Mesendoderm (in vitro differentiated cells): ENCODE results near the gene SPRED2.

Experiments
- DNase-seq: peaks from one replicate; pipeline ENCODE4 v3.0.0; 2013
- H2AK5ac ChIP-seq: 2 replicates; pipeline ENCODE4 v1.6.1; 2013; ENCODE audit warnings: low read length, inconsistent platforms
- H2BK120ac ChIP-seq: 2 replicates; pipeline ENCODE4 v1.6.1; 2013; ENCODE audit warnings: low read depth, mild to moderate bottlenecking, low read length, moderate library complexity, mixed read lengths
- H2BK15ac ChIP-seq: replicated peaks from 2 replicates; pipeline ENCODE4 v1.6.1; 2013; ENCODE audit warnings: low read depth, mild to moderate bottlenecking, moderate library complexity
- H2BK5ac ChIP-seq: 2 replicates; pipeline ENCODE4 v1.6.1; 2013; ENCODE audit warnings: low read length, inconsistent platforms
- H3K18ac ChIP-seq: 2 replicates; pipeline ENCODE4 v1.6.1; 2013; ENCODE audit warnings: mild to moderate bottlenecking, low read length, mixed read lengths
- H3K23ac ChIP-seq: one replicate; pipeline ENCODE4 v1.6.1; 2013; ENCODE audit warnings: low read length
- H3K27ac ChIP-seq: 2 replicates; pipeline ENCODE4 v1.5.1; 2013; ENCODE audit warnings: low read depth, mild to moderate bottlenecking, inconsistent platforms, low read length, moderate library complexity
- H3K27me3 ChIP-seq: 2 replicates; pipeline ENCODE4 v1.6.1; 2013; ENCODE audit warnings: low read length, control low read depth, mild to moderate bottlenecking, inconsistent platforms; ENCODE audit not compliant: insufficient read depth, poor library complexity
- H3K36me3 ChIP-seq: 2 replicates; pipeline ENCODE4 v1.6.1; 2013; ENCODE audit warnings: low read length, inconsistent platforms; ENCODE audit not compliant: control insufficient read depth, insufficient read depth
- H3K4ac ChIP-seq: one replicate; pipeline ENCODE4 v1.6.1; 2013; ENCODE audit warnings: low read depth, mild to moderate bottlenecking, low read length, moderate library complexity
- H3K4me1 ChIP-seq: 2 replicates; pipeline ENCODE4 v1.6.1; 2013; ENCODE audit warnings: low read depth, low read length, inconsistent platforms; ENCODE audit not compliant: control insufficient read depth
- H3K4me2 ChIP-seq: 2 replicates; pipeline ENCODE4 v1.6.1; 2013; ENCODE audit warnings: low read length
- H3K4me3 ChIP-seq: 2 replicates; pipeline ENCODE4 v1.5.1; 2013; ENCODE audit warnings: mild to moderate bottlenecking, low read length
- H3K56ac ChIP-seq: one replicate; pipeline ENCODE4 v1.6.1; 2013; ENCODE audit warnings: low read length
- H3K79me1 ChIP-seq: 2 replicates; pipeline ENCODE4 v1.6.1; 2013; ENCODE audit warnings: low read length, inconsistent platforms
- H3K79me2 ChIP-seq: 2 replicates; pipeline ENCODE4 v1.6.1; 2013; ENCODE audit warnings: mild to moderate bottlenecking, low read length; ENCODE audit not compliant: control insufficient read depth, insufficient read depth
- H3K9ac ChIP-seq: 2 replicates; pipeline ENCODE4 v1.6.1; 2013; ENCODE audit warnings: low read length, inconsistent platforms
- H4K5ac ChIP-seq: one replicate; pipeline ENCODE4 v1.6.1; 2013; ENCODE audit warnings: low read length
- H4K8ac ChIP-seq: one replicate; pipeline ENCODE4 v1.6.1; 2013; ENCODE audit warnings: low read depth, mild to moderate bottlenecking, control low read depth, low read length, moderate library complexity
- WGBS: extraction: QIAGEN DNeasy Blood & Tissue Kit; methylation state at CpG from one replicate; pipeline ENCODE4 v1.1.7; 2013; ENCODE audit warnings: low lambda C conversion rate, missing lambda C conversion rate; ENCODE audit not compliant: insufficient coverage; ENCODE audit errors: extremely low coverage; 5-methylcytosine and 5-hydroxymethylcytosine counted together

SPRED2 gene

DNA sequence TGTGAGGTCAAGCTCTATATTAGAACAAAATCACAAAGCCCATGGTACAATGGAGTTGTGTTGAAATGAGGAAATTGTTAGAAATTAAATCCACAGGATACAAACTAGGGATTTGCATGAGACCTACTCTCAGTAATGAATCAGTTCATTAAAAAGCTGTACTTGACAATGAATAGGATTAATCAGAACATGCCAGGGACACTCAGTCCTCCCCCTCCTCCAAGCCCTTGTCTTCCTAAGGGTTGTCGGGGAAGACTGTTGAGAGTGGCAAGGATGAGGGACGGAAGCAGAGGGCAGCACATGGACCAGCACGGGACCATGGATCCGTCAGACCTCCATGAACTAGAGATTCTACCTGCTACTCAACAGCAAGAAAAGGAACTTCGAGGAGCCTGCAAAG lies 39.8 kb downstream of the SPRED2 start:
- no peak for DNase-seq
- no peak overlapping the region for H3K9ac ChIP-seq
- peaks cover 20% of the 10 kb centered on the region for H3K79me1 ChIP-seq
- H3K4me2 ChIP-seq = no peak overlapping the region
- no peak overlapping the region for H2BK120ac ChIP-seq
- no peak overlapping the region for H3K18ac ChIP-seq
- no CpG with 5 or more reads among the region's 5 CpGs for WGBS
- H4K8ac ChIP-seq = no peak overlapping the region
- no peaks in the 10 kb centered on the region for H3K36me3 ChIP-seq
- no peak overlapping the region for H3K56ac ChIP-seq
- H2BK5ac ChIP-seq = no peak overlapping the region
- peaks cover 4% of the 10 kb centered on the region for H3K79me2 ChIP-seq
- no peak overlapping the region for H3K4me3 ChIP-seq
- no peak overlapping the region for H3K27ac ChIP-seq
- H3K27me3 ChIP-seq = no peaks in the 10 kb centered on the region
- H2BK15ac ChIP-seq = no peak overlapping the region
- H4K5ac ChIP-seq = no peak overlapping the region
- no peak overlapping the region for H2AK5ac ChIP-seq
- H3K23ac ChIP-seq = no peak overlapping the region
- no peak overlapping the region for H3K4ac ChIP-seq
- peaks cover 6% of the 10 kb centered on the region for H3K4me1 ChIP-seq

DNA sequence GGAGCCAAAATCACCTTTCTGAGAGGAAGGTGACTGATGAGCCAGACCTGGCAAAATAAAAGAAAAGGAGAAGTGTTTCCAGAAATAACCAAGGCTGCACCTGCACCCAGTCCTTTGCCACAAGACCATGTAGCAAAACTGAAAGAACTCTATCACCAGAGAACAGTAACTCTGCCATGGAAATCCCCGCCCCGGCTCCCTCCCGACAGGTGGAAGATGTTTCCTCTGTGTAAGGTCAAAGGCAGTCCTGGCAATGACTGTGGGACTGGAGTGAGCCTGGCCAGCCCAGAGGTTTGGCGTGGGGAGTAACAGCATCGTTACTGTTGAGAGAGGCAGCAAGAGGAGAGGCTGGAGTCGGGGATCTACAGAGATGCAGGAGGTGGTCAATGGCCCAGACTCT lies 42.3 kb downstream of the SPRED2 start:
- H2BK5ac ChIP-seq = no peak overlapping the region
- WGBS = no CpG with 5 or more reads among the region's 6 CpGs
- no peak overlapping the region for H2BK15ac ChIP-seq
- no peaks in the 10 kb centered on the region for H3K27me3 ChIP-seq
- no peak overlapping the region for H3K27ac ChIP-seq
- no peaks in the 10 kb centered on the region for H3K36me3 ChIP-seq
- H4K8ac ChIP-seq = no peak overlapping the region
- DNase-seq = no peak
- H3K79me2 ChIP-seq = no peaks in the 10 kb centered on the region
- no peak overlapping the region for H2AK5ac ChIP-seq
- no peak overlapping the region for H3K4me3 ChIP-seq
- H3K4ac ChIP-seq = no peak overlapping the region
- no peak overlapping the region for H3K56ac ChIP-seq
- H3K4me2 ChIP-seq = no peak overlapping the region
- H3K18ac ChIP-seq = no peak overlapping the region
- H2BK120ac ChIP-seq = no peak overlapping the region
- H3K79me1 ChIP-seq = peaks cover 14% of the 10 kb centered on the region
- no peak overlapping the region for H3K23ac ChIP-seq
- H3K4me1 ChIP-seq = peaks cover 6% of the 10 kb centered on the region
- no peak overlapping the region for H3K9ac ChIP-seq
- H4K5ac ChIP-seq = no peak overlapping the region

DNA sequence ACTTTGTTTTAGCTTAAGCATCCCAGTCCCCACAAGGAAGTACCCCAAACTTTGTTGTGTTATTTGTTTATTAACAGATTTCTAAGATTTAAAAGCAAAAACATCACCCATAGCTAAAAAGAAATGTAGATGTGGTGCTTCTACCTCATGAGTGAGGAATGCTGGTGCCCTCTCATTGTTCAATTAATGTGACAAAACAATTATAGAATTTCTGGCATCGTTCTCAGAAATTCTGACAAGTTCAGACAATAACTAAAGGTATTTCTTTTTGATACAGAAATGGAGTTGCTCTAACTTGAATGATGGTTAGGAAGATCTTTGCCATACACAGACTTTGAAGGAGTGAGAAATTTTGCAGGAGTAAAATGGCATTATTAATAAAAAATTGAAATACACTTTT lies 42.9 kb downstream of the SPRED2 start:
- no peak for DNase-seq
- no peak overlapping the region for H3K4me2 ChIP-seq
- no peak overlapping the region for H2BK120ac ChIP-seq
- no peak overlapping the region for H3K23ac ChIP-seq
- H3K79me1 ChIP-seq = peaks cover 16% of the 10 kb centered on the region
- H3K4me1 ChIP-seq = peaks cover 6% of the 10 kb centered on the region
- H3K4me3 ChIP-seq = no peak overlapping the region
- peaks cover 2% of the 10 kb centered on the region for H3K79me2 ChIP-seq
- no peak overlapping the region for H3K27ac ChIP-seq
- no peak overlapping the region for H3K56ac ChIP-seq
- no peak overlapping the region for H3K9ac ChIP-seq
- no peak overlapping the region for H4K8ac ChIP-seq
- no CpG with 5 or more reads among the region's 1 CpG for WGBS
- H2AK5ac ChIP-seq = no peak overlapping the region
- H2BK15ac ChIP-seq = no peak overlapping the region
- H2BK5ac ChIP-seq = no peak overlapping the region
- no peaks in the 10 kb centered on the region for H3K27me3 ChIP-seq
- no peak overlapping the region for H3K18ac ChIP-seq
- no peaks in the 10 kb centered on the region for H3K36me3 ChIP-seq
- no peak overlapping the region for H3K4ac ChIP-seq
- H4K5ac ChIP-seq = no peak overlapping the region

DNA sequence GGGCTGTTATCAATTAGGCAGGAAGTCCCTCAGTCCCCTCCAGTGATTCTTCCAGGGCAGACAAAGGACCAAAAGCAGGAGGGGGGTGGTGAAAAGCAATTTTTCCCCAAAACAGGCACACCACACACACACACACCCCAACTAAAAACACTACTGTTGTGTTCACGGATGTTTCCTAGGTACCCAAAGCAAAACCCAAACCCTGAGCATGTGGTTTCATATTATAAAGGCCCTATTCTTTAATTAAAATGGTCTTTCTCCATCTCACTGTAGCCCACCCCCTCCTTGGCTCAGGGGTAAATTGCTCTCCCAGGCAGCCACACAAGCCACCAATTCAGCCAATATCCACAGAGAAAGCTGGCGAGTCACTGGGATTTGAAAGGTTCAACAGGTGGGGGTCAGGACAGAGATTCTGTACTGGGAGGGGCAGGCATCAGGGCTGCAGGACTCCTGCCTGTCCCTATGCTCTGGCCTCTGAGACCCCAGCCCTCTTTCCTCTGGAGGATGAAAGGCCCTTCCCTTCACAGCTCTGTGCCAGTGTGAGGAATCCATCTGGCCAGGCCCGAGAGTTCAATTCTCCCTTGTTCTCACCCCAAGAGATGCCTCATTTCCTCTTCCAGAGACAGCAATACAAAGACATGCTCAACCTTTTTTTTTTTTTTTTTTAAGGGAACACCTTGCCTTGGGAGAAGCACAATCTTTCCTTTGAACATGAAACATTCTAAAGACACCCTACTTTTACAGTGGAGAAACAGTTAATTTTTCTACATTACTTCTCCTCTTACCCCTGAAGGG lies 43.6 kb downstream of the SPRED2 start:
- Histone ChIP-seq H3K27ac (no peak overlapping the region), H3K4ac (no peak overlapping the region), H3K79me1 (peaks cover 16% of the 10 kb centered on the region), H3K23ac (no peak overlapping the region), H3K79me2 (peaks cover 3% of the 10 kb centered on the region), H2BK5ac (no peak overlapping the region), H3K18ac (no peak overlapping the region), H3K4me1 (peaks cover 6% of the 10 kb centered on the region), H4K8ac (no peak overlapping the region), H3K4me3 (no peak overlapping the region), H3K36me3 (no peaks in the 10 kb centered on the region), H3K9ac (no peak overlapping the region), H3K56ac (no peak overlapping the region), H2AK5ac (no peak overlapping the region), H3K27me3 (no peaks in the 10 kb centered on the region), H4K5ac (no peak overlapping the region), H3K4me2 (no peak overlapping the region), H2BK120ac (no peak overlapping the region), H2BK15ac (no peak overlapping the region)
- no peak for DNase-seq
- no CpG with 5 or more reads among the region's 3 CpGs for WGBS

DNA sequence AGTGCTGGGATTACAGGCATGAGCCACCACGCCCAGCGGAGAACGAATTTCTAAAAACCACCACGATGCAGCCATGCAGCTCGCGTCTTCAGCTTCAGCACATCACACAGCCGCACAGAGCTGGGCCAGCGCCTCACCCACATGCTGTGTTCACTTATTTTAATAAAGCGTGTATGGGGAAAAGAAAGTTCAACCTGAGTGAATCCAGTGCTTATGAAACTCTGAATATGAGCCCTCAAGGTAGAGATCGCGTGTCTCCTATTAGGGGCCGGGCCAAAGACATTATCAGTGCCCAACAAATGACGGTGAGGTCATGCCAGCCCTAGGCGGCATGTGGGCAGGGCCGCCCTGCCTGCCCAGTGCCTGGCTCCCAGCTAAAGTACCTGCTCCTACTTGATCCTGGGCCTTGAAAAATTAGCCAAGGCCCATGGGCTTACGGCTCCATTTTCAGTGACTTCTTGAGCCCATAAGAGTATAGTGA lies 44.3 kb downstream of the SPRED2 start:
- Histone ChIP-seq H3K36me3 (no peaks in the 10 kb centered on the region), H4K5ac (no peak overlapping the region), H3K18ac (no peak overlapping the region), H2BK5ac (no peak overlapping the region), H2BK15ac (no peak overlapping the region), H3K56ac (peak overlapping the region; percentile 37), H3K9ac (no peak overlapping the region), H3K27me3 (no peaks in the 10 kb centered on the region), H4K8ac (no peak overlapping the region), H3K79me1 (peaks cover 16% of the 10 kb centered on the region), H2AK5ac (no peak overlapping the region), H3K27ac (no peak overlapping the region), H3K4me2 (no peak overlapping the region), H3K79me2 (peaks cover 3% of the 10 kb centered on the region), H2BK120ac (no peak overlapping the region), H3K4me1 (peaks cover 6% of the 10 kb centered on the region), H3K4ac (no peak overlapping the region), H3K4me3 (no peak overlapping the region), H3K23ac (no peak overlapping the region)
- DNase-seq = no peak
- WGBS = no CpG with 5 or more reads among the region's 16 CpGs

DNA sequence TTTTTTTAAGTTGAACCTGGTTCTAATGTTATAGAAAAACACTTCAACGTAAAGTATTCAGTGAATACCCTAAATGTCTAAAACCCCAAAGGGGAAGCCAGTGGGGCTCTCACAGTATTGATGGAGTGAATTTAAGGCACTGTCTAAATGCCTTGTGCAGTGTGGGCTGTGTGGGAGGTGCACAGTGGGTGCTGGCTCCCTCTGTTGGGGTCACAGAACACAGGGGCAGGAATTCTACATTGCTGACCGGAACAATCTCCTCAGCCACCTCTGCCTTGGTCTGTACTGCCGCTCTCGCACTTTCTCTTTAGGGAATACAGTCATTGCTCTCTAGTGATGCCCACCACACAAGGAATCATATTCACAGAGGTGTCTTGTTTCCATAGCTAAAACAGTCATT lies 45.4 kb downstream of the SPRED2 start:
- no peak overlapping the region for H3K4ac ChIP-seq
- H2BK120ac ChIP-seq = no peak overlapping the region
- H2AK5ac ChIP-seq = no peak overlapping the region
- no peak overlapping the region for H3K4me2 ChIP-seq
- no peak overlapping the region for H4K8ac ChIP-seq
- H4K5ac ChIP-seq = no peak overlapping the region
- no peak overlapping the region for H3K9ac ChIP-seq
- no peak overlapping the region for H3K4me3 ChIP-seq
- H3K79me2 ChIP-seq = peaks cover 3% of the 10 kb centered on the region
- no peak for DNase-seq
- no CpG with 5 or more reads among the region's 4 CpGs for WGBS
- no peak overlapping the region for H3K56ac ChIP-seq
- H3K27ac ChIP-seq = no peak overlapping the region
- no peak overlapping the region for H3K23ac ChIP-seq
- H3K27me3 ChIP-seq = no peaks in the 10 kb centered on the region
- H3K4me1 ChIP-seq = peaks cover 6% of the 10 kb centered on the region
- H2BK5ac ChIP-seq = no peak overlapping the region
- H3K36me3 ChIP-seq = no peaks in the 10 kb centered on the region
- no peak overlapping the region for H2BK15ac ChIP-seq
- H3K18ac ChIP-seq = no peak overlapping the region
- peaks cover 16% of the 10 kb centered on the region for H3K79me1 ChIP-seq
